HG03135 (cell line): Measurements from ENCODE around the gene DAGLA.

Experiments
- ATAC-seq: cut with Tn5 transposase; IDR thresholded peaks from one replicate; pipeline ENCODE4 v1.9.1; 2021; ENCODE audit warnings: mild to moderate bottlenecking, moderate library complexity; ENCODE audit not compliant: unreplicated experiment

DAGLA gene

DNA sequence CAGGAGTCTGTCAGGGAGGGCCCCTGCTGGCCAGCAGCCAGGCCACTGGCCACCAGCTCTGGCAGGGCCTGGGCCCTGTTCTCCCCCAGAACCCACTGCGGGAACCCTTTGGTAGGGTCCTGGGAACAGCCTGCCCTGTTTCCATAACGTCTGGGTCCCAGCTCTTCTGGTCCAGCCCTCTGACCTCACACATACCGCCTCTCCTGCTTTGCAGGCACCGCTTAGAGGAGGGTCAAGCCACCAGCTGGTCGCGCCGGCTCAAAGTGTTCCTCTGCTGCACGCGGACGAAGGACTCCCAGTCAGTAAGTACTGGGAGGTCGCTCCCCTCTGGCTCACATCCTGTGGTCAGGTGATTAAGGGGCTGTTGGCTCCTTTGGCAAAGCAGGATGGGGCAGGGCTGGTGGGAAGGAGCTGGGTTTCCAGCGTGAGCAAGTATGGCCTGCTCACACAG lies 45.6 kb downstream of the DAGLA start:
- no peak for ATAC-seq

DNA sequence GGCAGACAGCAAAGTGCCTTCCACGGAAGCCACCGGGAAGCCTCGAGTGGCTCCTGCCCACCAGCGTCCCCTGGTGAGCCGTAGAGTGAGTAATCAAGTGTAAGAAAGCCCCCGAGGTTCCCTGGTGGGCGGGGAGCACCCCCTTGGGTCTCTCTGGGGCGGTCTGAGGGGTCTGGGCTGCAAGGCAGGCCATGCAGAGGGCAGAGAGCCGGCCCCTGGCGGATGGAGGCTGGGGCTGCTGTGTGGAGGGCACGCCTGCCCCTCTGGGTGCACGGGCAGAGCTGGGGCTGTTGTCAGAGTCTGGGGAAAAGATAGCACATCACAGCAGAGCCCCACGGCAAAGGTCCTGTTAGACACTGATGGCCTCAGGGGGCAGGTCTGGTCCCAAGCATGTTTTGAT lies 46.6 kb downstream of the DAGLA start:
- ATAC-seq = no peak

GRCh38 chr11:61727401-61727811 lies 47.2 kb downstream of the DAGLA start:
- no peak for ATAC-seq

DNA sequence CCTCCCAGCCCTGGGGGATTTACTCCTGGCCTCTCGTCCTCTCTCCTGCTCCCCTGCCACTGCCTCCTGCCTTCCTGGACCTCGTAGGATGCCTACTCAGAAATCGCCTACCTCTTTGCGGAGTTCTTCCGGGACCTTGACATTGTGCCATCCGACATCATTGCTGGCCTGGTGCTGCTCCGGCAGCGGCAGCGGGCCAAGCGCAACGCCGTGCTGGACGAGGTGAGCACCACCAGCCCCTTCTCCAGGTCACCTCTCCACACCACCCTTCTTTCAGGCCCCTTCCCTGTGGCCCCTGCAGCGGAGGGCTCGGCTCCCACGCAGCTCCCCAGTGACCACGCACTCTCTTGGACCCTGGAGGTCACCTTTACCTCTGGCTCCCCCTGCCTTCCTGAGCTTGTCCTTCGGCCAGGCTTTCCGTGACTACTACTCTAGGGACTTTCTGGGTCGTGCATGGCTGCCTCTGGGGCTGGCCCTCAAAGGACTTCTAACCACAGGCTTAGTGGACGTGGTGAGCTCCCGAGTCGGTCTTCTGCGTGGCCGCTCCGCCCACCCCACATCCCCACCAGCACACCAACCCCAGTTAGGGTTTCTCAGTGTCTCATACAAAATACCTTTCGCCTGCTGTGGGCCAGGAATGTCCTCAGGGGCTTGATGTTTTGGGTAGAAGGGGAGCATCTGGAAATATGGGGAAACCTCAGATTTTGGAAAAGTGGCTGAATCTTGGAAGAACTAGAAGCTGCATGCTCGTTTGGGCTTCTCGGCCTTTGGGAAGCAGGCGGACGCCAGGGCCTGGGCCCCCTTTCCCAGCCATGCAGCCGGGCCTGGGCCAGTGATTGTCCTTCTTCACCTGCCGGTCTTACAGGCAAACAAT lies 48.1 kb downstream of the DAGLA start:
- no peak for ATAC-seq

DNA sequence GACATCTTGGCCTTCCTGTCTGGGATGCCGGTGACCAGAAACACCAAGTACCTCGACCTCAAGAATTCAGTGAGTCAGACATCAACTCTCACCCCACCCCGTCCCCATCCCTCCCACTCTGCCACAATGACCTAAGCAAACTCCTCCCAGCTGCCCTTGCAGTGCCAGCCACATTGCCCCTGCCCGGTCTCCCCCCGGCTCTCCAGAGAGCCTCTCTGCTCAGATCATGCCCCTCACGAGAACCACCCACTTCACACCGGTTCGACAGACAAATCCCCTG lies 48.7 kb downstream of the DAGLA start:
- no peak for ATAC-seq

- ATAC-seq = no peak
Observed at GRCh38 chr11:61730240-61730994, 50.2 kb downstream of the DAGLA start.

DNA sequence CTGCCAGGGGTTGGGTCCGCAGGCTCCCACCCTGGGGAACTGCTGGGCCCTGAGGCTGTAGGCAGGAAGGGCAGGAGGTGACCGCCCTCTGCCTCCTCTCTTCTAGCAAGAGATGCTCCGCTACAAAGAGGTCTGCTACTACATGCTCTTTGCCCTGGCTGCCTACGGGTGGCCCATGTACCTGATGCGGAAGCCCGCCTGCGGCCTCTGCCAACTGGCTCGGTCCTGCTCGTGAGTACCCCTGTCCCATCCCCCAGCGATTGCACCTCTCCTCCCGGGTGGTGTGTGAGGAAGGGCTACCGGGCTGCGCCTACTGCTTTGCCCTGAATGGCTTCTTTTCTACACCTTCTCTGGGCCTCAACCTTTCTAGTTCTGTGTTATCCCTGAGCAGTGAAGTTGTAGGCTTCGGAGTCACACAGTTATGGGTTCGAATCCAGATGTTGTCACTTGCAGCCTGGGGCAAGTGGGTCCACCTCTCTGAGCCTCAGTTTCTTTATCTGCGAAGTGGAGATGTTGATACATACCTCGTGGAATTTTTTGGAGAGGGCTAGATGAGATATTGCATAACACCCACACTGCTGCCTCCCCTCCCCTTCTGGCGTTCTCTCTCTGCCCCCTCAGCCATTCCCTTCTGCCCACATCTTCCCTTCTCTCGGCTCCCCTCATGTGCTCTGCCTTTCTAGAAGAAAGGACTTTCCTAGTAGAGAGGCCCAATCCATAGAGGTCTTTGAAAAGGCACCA lies 51.2 kb downstream of the DAGLA start:
- no peak for ATAC-seq

GRCh38 chr11:61731952-61732675 lies 51.9 kb downstream of the DAGLA start:
- ATAC-seq = no peak

GRCh38 chr11:61732705-61733104 lies 52.5 kb downstream of the DAGLA start:
- no peak for ATAC-seq

DNA sequence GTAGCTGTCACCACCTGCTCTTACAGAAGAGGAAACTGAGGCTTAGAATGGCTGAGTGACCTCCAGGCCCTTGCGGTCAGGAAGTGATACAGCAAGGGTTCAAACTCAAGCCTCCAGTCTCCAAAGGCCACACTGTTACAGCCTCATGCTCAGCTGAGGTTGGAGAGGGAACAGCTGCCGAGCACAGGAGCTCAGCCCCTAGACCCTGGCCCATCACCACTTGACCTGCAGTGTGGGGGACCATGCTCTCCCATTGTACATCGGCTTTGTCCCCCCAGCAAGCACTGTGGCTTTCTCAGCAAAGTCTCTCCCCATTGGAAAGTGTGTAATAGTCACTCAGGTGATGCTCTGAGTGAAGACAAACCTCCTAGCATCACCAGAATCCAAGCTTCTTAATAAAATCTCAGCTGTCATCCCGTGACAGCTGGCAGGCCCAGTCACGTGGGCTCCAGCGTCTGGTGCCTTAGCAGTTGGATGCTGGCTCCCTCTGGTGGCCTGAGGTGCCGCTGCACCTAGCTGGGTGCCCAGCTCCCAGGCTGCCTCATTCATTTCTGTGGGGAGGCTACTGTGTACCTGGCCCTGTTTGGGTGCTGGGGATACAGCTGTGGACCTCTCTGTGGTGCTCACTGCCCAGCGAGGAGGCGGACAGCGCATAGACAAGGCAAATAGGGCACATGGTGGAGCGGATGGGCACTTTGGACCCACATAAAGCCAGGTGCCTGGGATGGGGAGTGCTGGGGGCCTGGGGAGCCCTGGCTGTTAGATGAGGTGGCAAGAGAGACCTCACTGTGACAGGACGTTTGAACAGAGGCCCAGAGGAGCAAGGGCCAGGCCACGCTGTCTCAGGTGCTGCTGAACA lies 53.2 kb downstream of the DAGLA start:
- ATAC-seq = peak; percentile 85

- ATAC-seq = no peak
Observed at GRCh38 chr11:61734767-61735166, 54.6 kb downstream of the DAGLA start.

DNA sequence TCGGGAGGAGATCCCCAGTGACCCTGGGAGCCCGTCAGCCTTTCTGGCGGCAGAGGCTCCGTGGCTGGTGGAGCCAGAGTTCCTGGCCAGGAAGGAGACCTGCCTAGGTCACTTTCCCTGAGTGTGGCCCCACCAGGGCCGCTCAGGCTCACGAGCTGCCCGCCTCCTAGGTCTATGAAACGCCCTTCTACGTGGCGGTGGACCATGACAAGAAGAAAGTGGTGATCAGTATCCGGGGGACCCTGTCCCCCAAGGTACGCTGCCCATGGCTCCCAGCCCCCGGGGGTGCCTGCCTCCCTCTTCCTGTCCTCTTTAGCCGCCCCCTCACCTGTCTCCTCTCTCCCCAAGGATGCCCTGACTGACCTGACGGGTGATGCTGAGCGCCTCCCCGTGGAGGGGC lies 55.2 kb downstream of the DAGLA start:
- ATAC-seq = no peak

DNA sequence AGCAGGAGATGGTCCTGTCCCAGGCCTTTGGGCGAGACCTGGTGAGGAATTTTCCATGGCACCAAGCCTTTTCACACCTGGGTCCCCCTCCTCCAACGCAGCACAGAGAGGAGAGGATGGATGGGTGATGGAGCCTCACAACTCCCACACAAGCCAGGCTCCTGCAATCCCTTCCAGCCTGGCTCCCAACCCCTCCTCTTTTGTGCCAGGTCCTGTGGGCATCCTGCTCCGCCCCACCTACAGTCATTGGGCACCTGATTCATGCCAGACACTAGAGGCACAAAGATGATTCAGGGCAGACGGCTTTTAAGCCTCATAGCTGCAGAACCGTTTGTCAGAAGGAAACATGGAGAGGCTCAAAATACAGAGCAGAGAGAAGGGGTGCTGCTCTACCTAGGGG lies 56.1 kb downstream of the DAGLA start:
- ATAC-seq = no peak

DNA sequence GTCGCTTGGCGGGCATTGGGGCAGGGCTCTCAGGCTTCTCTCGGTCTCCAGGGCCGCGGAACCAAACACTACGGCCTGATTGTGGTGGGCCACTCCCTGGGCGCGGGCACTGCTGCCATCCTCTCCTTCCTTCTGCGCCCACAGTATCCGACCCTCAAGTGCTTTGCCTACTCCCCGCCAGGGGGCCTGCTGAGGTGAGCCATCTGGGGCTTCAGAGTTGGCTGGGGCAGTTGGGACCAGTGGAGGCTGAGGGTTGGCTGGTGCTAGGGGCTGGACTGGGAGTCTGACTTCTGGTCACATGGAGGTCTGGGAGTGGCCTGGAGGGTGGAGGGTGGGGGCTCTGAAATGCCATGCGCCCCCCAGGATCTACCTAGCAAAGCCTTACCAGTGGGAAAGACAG lies 56.9 kb downstream of the DAGLA start:
- ATAC-seq = no peak

- ATAC-seq = no peak
Observed at GRCh38 chr11:61737636-61738386, 57.6 kb downstream of the DAGLA start.

DNA sequence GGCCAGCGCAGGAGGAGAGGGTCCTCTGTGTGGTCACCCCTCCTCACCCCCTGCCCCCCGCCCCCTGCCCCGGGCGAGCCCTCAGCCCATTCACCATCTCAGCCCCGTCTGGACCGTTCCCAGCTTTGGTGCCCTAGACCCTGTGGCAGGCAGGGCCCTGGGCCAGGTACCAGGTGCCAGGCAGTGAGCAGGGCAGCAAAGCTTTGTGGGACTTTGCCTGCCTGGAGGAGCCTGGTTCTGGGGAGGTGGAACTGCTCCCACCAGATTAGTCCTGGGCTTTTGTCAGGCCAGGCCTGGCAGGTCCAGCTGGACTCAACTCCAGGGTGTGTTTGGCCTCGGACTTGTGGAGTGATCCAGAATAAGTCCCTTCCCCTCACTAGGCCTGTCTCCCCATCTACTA lies 58.6 kb downstream of the DAGLA start:
- ATAC-seq = no peak

DNA sequence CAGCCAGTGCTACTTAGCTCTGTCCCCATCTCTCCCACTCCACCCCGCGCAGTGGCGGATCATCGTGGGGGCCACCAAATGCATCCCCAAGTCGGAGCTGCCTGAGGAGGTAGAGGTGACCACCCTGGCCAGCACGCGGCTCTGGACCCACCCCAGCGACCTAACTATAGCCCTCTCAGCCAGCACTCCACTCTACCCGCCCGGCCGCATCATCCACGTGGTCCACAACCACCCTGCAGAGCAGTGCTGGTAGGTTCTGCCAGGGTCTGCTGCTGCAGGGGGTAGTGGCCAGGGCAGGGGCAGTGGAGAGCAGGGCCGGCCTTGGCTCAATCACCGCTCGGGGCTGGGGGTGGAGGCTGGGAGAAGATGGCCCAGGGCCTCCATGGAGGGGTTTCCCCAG lies 59.2 kb downstream of the DAGLA start:
- ATAC-seq = no peak

- ATAC-seq = no peak
Observed at GRCh38 chr11:61739966-61740365, 59.8 kb downstream of the DAGLA start.

DNA sequence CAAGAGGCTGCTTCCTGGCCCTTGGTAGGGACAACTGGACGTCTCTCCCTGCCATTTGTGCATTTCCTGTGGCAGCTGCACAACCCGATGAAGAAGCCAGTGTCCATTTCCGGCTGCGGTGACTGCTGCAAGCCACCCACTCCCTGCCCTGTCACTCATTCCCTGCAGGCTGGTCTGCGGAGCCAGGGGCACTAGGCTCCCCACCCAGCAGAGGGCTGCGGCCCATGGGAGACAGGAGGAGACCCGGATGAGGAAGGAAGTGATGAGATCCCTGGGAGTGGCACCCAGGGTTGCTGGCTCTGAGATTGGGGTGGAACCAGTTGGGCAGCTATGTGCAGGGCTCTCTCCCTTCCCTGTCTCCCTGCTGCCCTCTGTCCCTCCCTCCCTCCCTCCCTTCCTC lies 62.2 kb downstream of the DAGLA start:
- ATAC-seq = no peak
